Neutrophil (primary cell): ENCODE data around the gene UNC5B.

Experiments
- H3K27ac ChIP-seq: fragments of 200-600 bp; sonication (generic); 2 replicates; pipeline ENCODE4 v1.5.1; 2016; ENCODE audit warnings: mild to moderate bottlenecking, moderate library complexity
- H3K27me3 ChIP-seq: fragments of 200-600 bp; sonication (generic); 2 replicates; pipeline ENCODE4 v1.6.0; 2016; ENCODE audit warnings: mild to moderate bottlenecking
- H3K36me3 ChIP-seq: fragments of 200-600 bp; sonication (generic); 2 replicates; pipeline ENCODE4 v1.5.1; 2017
- H3K4me1 ChIP-seq, 2 experiments: fragments of 200-600 bp in 1 of 2; sonication (generic) in 1 of 2; 1 replicate in 1 of 2; 2 replicates in 1 of 2; pipeline versions ENCODE4 v1.5.1 to v1.6.1; 2013 to 2016; ENCODE audit warnings: low read depth in 1 of 2, low read length in 1 of 2, mild to moderate bottlenecking in 1 of 2, moderate library complexity in 1 of 2; ENCODE audit not compliant: control insufficient read depth in 1 of 2, insufficient read depth in 1 of 2
- H3K4me3 ChIP-seq, 2 experiments: fragments of 200-600 bp in 1 of 2; sonication (generic) in 1 of 2; 1 replicate in 1 of 2; 2 replicates in 1 of 2; pipeline ENCODE4 v1.5.1; 2013 to 2016; ENCODE audit warnings: low read depth in 1 of 2, low read length in 1 of 2, mild to moderate bottlenecking in 1 of 2, moderate library complexity in 1 of 2
- H3K9me3 ChIP-seq: fragments of 200-600 bp; sonication (generic); 2 replicates; pipeline ENCODE4 v1.5.1; 2016
- CTCF ChIP-seq: fragments of 200-600 bp; sonication (generic); IDR thresholded peaks from 2 replicates; pipeline ENCODE4 v1.5.1; 2016; ENCODE audit warnings: antibody characterized with exemption

UNC5B gene

GRCh38 chr10:71277914-71278665 is 65.7 kb downstream of the UNC5B start:
- Histone ChIP-seq H3K4me1 (peaks cover 17 to 29% of the 10 kb centered on the region in 2 experiments), H3K27ac (no peak overlapping the region), H3K27me3 (no peaks in the 10 kb centered on the region), H3K36me3 (no peaks in the 10 kb centered on the region), H3K9me3 (no peaks in the 10 kb centered on the region), H3K4me3 (no peak overlapping the region)
- TF ChIP-seq CTCF: no peak

DNA sequence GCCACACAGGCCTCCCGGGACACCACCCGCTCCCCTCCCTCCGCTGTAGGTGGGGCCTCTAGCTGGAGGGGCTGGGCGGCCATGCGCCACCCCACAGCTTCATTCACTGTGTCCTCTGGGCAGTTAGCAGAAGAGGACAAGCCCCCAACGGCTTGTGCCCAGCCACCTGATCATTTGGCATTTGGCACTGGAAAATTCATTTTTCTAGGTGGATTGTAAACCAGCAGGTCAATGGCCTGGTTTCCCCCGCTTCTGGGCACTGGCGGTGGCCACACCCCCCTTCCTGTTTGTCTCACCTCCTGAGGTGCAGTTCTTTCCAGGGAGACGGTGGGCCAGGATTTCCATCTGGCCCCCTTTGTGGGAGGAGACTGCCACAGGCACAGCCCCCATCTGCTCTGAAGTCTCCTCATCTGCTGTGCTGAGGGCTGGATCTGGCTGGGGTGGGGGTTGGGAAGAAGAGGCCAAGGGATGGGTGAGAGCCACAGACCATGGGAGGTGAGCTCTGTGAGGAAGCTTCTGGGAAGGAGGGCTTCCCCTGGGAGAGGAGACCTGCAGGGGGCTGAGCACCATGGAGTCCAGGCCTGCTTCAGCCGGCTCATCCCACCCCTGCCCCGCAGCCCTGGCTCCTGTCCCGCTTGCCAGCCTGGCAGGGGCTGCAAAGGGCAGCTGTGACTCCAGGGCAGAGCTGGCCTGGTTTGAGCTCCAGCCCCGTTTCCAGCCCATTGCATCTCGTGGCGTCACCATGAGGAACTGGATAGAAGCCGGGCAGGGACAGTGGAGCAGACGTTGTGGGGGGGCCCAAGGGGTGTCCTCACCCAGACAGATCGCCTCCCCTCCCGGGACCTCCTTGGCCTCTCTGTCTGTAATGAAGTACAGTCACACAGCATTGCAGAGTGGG is 66.6 kb downstream of the UNC5B start:
- Histone ChIP-seq H3K27me3 (no peaks in the 10 kb centered on the region), H3K4me1 (peaks cover 17 to 23% of the 10 kb centered on the region in 2 experiments), H3K9me3 (no peaks in the 10 kb centered on the region), H3K36me3 (no peaks in the 10 kb centered on the region), H3K4me3 (no peak overlapping the region), H3K27ac (no peak overlapping the region)
- no peak for TF ChIP-seq CTCF

- no peak for TF ChIP-seq CTCF
- Histone ChIP-seq H3K27ac (no peak overlapping the region), H3K27me3 (no peaks in the 10 kb centered on the region), H3K9me3 (no peaks in the 10 kb centered on the region), H3K4me3 (no peak overlapping the region), H3K36me3 (no peaks in the 10 kb centered on the region), H3K4me1 (peaks cover 12 to 16% of the 10 kb centered on the region in 2 experiments)
Measured at GRCh38 chr10:71279590-71280170, 67.3 kb downstream of the UNC5B start.

GRCh38 chr10:71280216-71280615 is 67.8 kb downstream of the UNC5B start:
- Histone ChIP-seq H3K9me3 (no peaks in the 10 kb centered on the region), H3K4me1 (peaks cover 7 to 10% of the 10 kb centered on the region in 2 experiments), H3K4me3 (no peak overlapping the region), H3K36me3 (no peaks in the 10 kb centered on the region), H3K27ac (no peak overlapping the region), H3K27me3 (no peaks in the 10 kb centered on the region)
- no peak for TF ChIP-seq CTCF

DNA sequence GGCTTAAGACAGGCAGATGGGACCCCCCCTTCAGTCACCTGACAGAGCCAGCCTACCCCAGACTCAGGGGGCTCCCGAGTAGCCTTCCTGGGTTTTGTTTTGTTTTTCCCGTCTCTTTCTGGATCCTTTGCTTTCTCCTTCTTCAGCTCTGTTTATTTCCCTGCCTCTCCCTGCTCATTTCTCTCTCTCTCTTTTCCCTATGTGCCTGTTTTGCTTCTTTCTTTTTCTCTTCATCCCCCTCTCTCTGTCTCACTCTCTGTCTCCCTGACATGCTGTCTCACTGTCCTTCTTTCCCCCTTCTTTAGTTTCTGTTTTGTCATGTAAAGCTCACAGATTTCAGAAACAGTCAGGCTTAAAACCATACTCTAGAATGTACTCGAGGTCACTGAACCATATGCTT is 68.5 kb downstream of the UNC5B start:
- Histone ChIP-seq H3K4me1 (peaks cover under 1 to 4% of the 10 kb centered on the region in 2 experiments), H3K27me3 (no peaks in the 10 kb centered on the region), H3K9me3 (no peaks in the 10 kb centered on the region), H3K36me3 (no peaks in the 10 kb centered on the region), H3K4me3 (no peak overlapping the region), H3K27ac (no peak overlapping the region)
- TF ChIP-seq CTCF: no peak
